NB4 (cell line): ENCODE data around the gene POLR2F.

Experiments used
- POLR2A ChIP-seq: IDR thresholded peaks from 2 replicates; pipeline ENCODE4 v1.6.1; 2011; ENCODE audit warnings: mild to moderate bottlenecking; ENCODE audit not compliant: insufficient read length; ENCODE audit errors: extremely low read depth
- TF ChIP-seq, protein P1 (sequence below): IDR thresholded peaks from one replicate; pipeline ENCODE4 v1.5.1; 2012; ENCODE audit warnings: low read depth, low read length

- TF ChIP-seq, protein P1, sequence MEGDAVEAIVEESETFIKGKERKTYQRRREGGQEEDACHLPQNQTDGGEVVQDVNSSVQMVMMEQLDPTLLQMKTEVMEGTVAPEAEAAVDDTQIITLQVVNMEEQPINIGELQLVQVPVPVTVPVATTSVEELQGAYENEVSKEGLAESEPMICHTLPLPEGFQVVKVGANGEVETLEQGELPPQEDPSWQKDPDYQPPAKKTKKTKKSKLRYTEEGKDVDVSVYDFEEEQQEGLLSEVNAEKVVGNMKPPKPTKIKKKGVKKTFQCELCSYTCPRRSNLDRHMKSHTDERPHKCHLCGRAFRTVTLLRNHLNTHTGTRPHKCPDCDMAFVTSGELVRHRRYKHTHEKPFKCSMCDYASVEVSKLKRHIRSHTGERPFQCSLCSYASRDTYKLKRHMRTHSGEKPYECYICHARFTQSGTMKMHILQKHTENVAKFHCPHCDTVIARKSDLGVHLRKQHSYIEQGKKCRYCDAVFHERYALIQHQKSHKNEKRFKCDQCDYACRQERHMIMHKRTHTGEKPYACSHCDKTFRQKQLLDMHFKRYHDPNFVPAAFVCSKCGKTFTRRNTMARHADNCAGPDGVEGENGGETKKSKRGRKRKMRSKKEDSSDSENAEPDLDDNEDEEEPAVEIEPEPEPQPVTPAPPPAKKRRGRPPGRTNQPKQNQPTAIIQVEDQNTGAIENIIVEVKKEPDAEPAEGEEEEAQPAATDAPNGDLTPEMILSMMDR = no peak
- no peak for TF ChIP-seq POLR2A
Observed at GRCh38 chr22:37972527-37972926, 19.0 kb downstream of the POLR2F start.
